Stomach (tissue), 9 donors: ENCODE data around the gene RAB20. TPM values are rescaled to one million over a fixed set of nuclear protein-coding genes. Genes with fewer than 3 reads are reported as not detected.

Source experiments
- DNase-seq, 2 donors: peaks; one replicate each; pipeline versions ENCODE4 v3.0.0 to v3.0.0-alpha.2; 2013 to 2019
- H3K27ac ChIP-seq, 5 donors: fragments of 200-600 bp in 4 of 5; sonication (generic) in 4 of 5; one replicate each; pipeline ENCODE4 v1.5.1; 2013 to 2019; ENCODE audit warnings: mild to moderate bottlenecking in 1 of 5, moderate library complexity in 1 of 5
- H3K27me3 ChIP-seq, 3 donors: fragments of 200-600 bp; sonication (generic); one replicate each; pipeline ENCODE4 v1.5.1; 2017 to 2019; ENCODE audit warnings: mixed run types in 1 of 3
- H3K36me3 ChIP-seq, 4 donors: fragments of 200-600 bp; sonication (generic); 1 replicate in 3 of 4; 2 replicates in 1 of 4; pipeline ENCODE4 v1.5.1; 2016 to 2019
- H3K4me1 ChIP-seq, 4 donors: fragments of 200-600 bp; sonication (generic); one replicate each; pipeline ENCODE4 v1.5.1; 2016 to 2019
- H3K4me3 ChIP-seq, 4 donors: fragments of 200-600 bp; sonication (generic) in 3 of 4; one replicate each; pipeline ENCODE4 v1.5.1; 2016 to 2019; ENCODE audit warnings: mild to moderate bottlenecking in 1 of 4
- H3K9me3 ChIP-seq, 4 donors: fragments of 200-600 bp; sonication (generic); one replicate each; pipeline ENCODE4 v1.5.1; 2016 to 2019
- CTCF ChIP-seq, 7 experiments: fragments of 450-650 bp in 4 of 7; fragments of 200-600 bp in 3 of 7; sonication (generic) in 3 of 7; IDR thresholded peaks; one replicate each; pipeline ENCODE4 v1.5.1; 2016 to 2019; ENCODE audit warnings: antibody characterized with exemption in 7 of 7, control low read depth in 2 of 7, mild to moderate bottlenecking in 1 of 7
- EP300 ChIP-seq: sonication (generic); formaldehyde crosslinking; IDR thresholded peaks from one replicate; pipeline ENCODE4 v1.6.1; 2017; ENCODE audit warnings: antibody characterized with exemption
- POLR2A ChIP-seq, 4 donors: fragments of 450-650 bp; IDR thresholded peaks; one replicate each; pipeline ENCODE4 v1.6.1; 2016; ENCODE audit warnings: antibody characterized with exemption in 4 of 4, control low read depth in 2 of 4, mild to moderate bottlenecking in 1 of 4, moderate library complexity in 1 of 4
- POLR2AphosphoS5 ChIP-seq, 3 donors: sonication (generic); formaldehyde crosslinking; IDR thresholded peaks; one replicate each; pipeline ENCODE4 v1.6.1; 2016; ENCODE audit warnings: antibody characterized with exemption in 3 of 3
- WGBS, 5 donors: extraction: QIAGEN DNeasy Blood & Tissue Kit in 3 of 5; methylation state at CpG; one replicate each; pipeline versions ENCODE4 v1.1.5 to v1.1.7; 2013 to 2018; 5-methylcytosine and 5-hydroxymethylcytosine counted together
- intact Hi-C: fragments of 100-400 bp; cut with DNase I; formaldehyde crosslinking; loops from one replicate; pipeline ENCODE4 v1.15.1; 2023; ENCODE audit warnings: low total_unique reads
- polyA plus RNA-seq, 3 donors: library from polyadenylated mRNA; stranded (reverse); fragments of 200-250 nt; gene quantifications; one replicate each; pipeline ENCODE4 v1.2.3, GENCODE V29; 2013
- total RNA-seq, 5 donors: library from RNA; depleted of rRNA; stranded (reverse); fragments of >200 nt; gene quantifications; one replicate each; pipeline versions ENCODE4 v1.1.0 to v1.2.3, GENCODE V29; 2014 to 2016
- donor health status: healthy with polysubstance abuse.
- donor health status: Bipolar disorder and iron deficiency.
- donor health status: healthy.

RAB20 gene
- total and polyA plus RNA-seq, 8 donors, result 11.7 to 44.6 (median 29.5) TPM

GRCh38 chr13:110486061-110486715 lies 75.3 kb downstream of the RAB20 start:
- H3K27ac ChIP-seq, result peak overlapping the region in 1 of 5 donors; percentile 26
- peaks cover 0 to 6% (median 0%) of the 10 kb centered on the region in 4 donors for H3K4me1 ChIP-seq
- TF ChIP-seq POLR2A (IDR thresholded peaks at IDR 0.05), result no peak
- no peak for TF ChIP-seq POLR2AphosphoS5 (IDR thresholded peaks at IDR 0.05)
- no peak for TF ChIP-seq CTCF (IDR thresholded peaks at IDR 0.05)
- TF ChIP-seq EP300, result no peak
- H3K4me3 ChIP-seq, result no peak overlapping the region
- H3K9me3 ChIP-seq, result no peaks in the 10 kb centered on the region
- H3K36me3 ChIP-seq, result peaks cover 20 to 90% (median 80%) of the 10 kb centered on the region in 4 donors
- no peaks in the 10 kb centered on the region for H3K27me3 ChIP-seq
- 90 to 93% (median 92%) methylated on average over 15 of the region's 15 CpGs for WGBS, 5 donors
- intact Hi-C loops, result no loop called here
- DNase-seq, result no peak

DNA sequence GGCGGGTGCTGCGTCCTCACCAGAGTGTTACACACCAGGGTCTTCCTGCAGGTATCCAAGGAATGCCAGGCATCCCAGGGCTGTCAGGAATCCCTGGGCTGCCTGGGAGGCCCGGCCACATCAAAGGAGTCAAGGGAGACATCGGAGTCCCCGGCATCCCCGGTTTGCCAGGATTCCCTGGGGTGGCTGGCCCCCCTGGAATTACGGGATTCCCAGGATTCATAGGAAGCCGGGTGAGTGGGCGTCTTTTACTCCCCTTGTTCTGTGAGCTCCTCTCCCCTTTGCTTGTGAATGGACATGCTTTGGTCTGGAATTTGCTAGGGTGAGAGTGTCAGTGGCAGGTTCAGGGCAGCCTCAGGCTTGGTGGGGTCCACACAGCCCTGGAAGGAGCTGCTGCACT lies 75.9 kb downstream of the RAB20 start:
- TF ChIP-seq POLR2A (IDR thresholded peaks at IDR 0.05) (no peak), CTCF (IDR thresholded peaks at IDR 0.05) (no peak), EP300 (no peak), POLR2AphosphoS5 (IDR thresholded peaks at IDR 0.05) (no peak)
- Histone ChIP-seq H3K4me1 (peaks cover 0 to 6% (median 0%) of the 10 kb centered on the region in 4 donors), H3K36me3 (peaks cover 15 to 86% (median 76%) of the 10 kb centered on the region in 4 donors), H3K27me3 (no peaks in the 10 kb centered on the region), H3K27ac (peak overlapping the region in 1 of 5 donors; percentile 53), H3K9me3 (no peaks in the 10 kb centered on the region), H3K4me3 (no peak overlapping the region)
- no peak for DNase-seq
- 69 to 79% (median 74%) methylated on average over 9 of the region's 9 CpGs for WGBS, 5 donors
- intact Hi-C loops, result no loop called here

GRCh38 chr13:110484290-110485048 lies 77.1 kb downstream of the RAB20 start:
- intact Hi-C loops, result no loop called here
- Histone ChIP-seq H3K4me1 (peaks cover 0 to 10% (median 0%) of the 10 kb centered on the region in 4 donors), H3K36me3 (peaks cover 6 to 86% (median 71%) of the 10 kb centered on the region in 4 donors), H3K4me3 (no peak overlapping the region), H3K27me3 (no peaks in the 10 kb centered on the region), H3K27ac (peak overlapping the region in 1 of 5 donors; percentile 53), H3K9me3 (no peaks in the 10 kb centered on the region)
- TF ChIP-seq POLR2A (IDR thresholded peaks at IDR 0.05) (no peak), CTCF (IDR thresholded peaks at IDR 0.05) (no peak), POLR2AphosphoS5 (IDR thresholded peaks at IDR 0.05) (no peak), EP300 (no peak)
- no peak for DNase-seq
- WGBS, 5 donors, result 87 to 93% (median 92%) methylated on average over 16 to 18 of the region's 18 CpGs

DNA sequence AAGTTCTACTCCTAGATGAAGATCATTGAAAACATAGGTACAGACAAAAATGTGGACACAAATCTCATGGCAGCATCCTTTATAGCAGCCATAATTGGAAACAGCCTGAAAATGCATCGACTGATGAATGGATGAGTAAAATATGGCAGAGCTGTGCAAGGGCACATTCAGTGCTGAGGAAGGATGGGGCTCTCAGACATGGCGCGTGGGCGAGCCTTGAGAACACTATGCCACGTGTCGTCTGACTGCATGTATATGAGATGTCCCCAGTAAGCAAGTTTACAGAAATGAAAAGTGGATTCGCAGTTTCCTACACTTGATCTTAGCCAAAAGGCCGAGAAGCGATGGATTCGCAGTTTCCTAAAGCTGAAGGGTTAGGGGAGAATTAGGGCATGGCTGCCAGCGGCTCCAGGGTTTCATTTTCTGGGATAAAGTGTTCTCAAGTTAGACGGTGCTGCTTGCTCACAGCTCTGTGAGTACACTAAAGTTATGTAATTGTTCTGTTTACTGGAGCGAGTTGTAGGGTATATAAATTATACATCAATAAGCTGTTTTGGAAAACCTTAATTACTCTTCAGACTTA lies 78.0 kb downstream of the RAB20 start:
- no peak for DNase-seq
- 87 to 91% (median 90%) methylated on average over 13 of the region's 13 CpGs for WGBS, 5 donors

More for the DNA sequence above, 78.0 kb downstream of the RAB20 start:
- peaks cover 10 to 86% (median 65%) of the 10 kb centered on the region in 4 donors for H3K36me3 ChIP-seq
- H3K9me3 ChIP-seq, result no peaks in the 10 kb centered on the region
- H3K27me3 ChIP-seq, result no peaks in the 10 kb centered on the region
- H3K27ac ChIP-seq, result peak overlapping the region in 2 of 5 donors; percentile 44 to 70
- intact Hi-C loops, result no loop called here
- TF ChIP-seq EP300 (no peak), POLR2AphosphoS5 (IDR thresholded peaks at IDR 0.05) (no peak)
- peaks cover 0 to 14% (median under 1%) of the 10 kb centered on the region in 4 donors for H3K4me1 ChIP-seq
- no peak overlapping the region for H3K4me3 ChIP-seq
